Kidney (tissue), 14 donors: ENCODE results near the gene VHLL. TPM values are rescaled to one million over a fixed set of nuclear protein-coding genes. Genes with fewer than 3 reads are reported as not detected.
A peak's percentile ranks its signal among the peaks of the same experiment; 100 is the strongest.

Experiments
- DNase-seq, 5 donors: peaks; one replicate each; pipeline ENCODE4 v3.0.0-alpha.2; 2013 to 2020
- FAIRE-seq: peaks from 2 replicates; lab custom pipeline; 2012; peaks lifted over from hg19 to GRCh38; lab: Jason Lieb, UNC
- H3K27ac ChIP-seq, 2 donors: one replicate each; pipeline ENCODE4 v1.7.0; 2013; ENCODE audit warnings: low read depth in 2 of 2, low read length in 2 of 2, inconsistent platforms in 1 of 2
- H3K27me3 ChIP-seq: one replicate; pipeline ENCODE4 v1.7.1; 2013; ENCODE audit warnings: low read length, inconsistent platforms; ENCODE audit not compliant: control insufficient read depth, insufficient read depth
- H3K36me3 ChIP-seq, 3 donors: one replicate each; pipeline versions ENCODE4 v1.7.0 to v1.7.1; 2013; ENCODE audit warnings: low read length in 3 of 3, control low read depth in 1 of 3, inconsistent platforms in 1 of 3; ENCODE audit not compliant: insufficient read depth in 3 of 3, control insufficient read depth in 2 of 3
- H3K4me1 ChIP-seq, 3 donors: one replicate each; pipeline versions ENCODE4 v1.7.0 to v1.7.1; 2013; ENCODE audit warnings: low read length in 3 of 3, inconsistent platforms in 1 of 3, low read depth in 1 of 3; ENCODE audit not compliant: control insufficient read depth in 2 of 3, insufficient read depth in 2 of 3
- H3K4me3 ChIP-seq, 3 donors: one replicate each; pipeline versions ENCODE4 v1.7.0 to v1.8.1; 2013; ENCODE audit warnings: low read length in 3 of 3, control low read depth in 1 of 3, inconsistent platforms in 1 of 3
- H3K9ac ChIP-seq, 3 donors: one replicate each; pipeline versions ENCODE4 v1.7.0 to v1.7.1; 2013; ENCODE audit warnings: low read length in 3 of 3, control low read depth in 1 of 3, inconsistent platforms in 1 of 3
- H3K9me3 ChIP-seq, 3 donors: one replicate each; pipeline versions ENCODE4 v1.7.0 to v1.7.1; 2013; ENCODE audit warnings: low read length in 3 of 3, control low read depth in 1 of 3, inconsistent platforms in 1 of 3; ENCODE audit not compliant: control insufficient read depth in 2 of 3, insufficient read depth in 1 of 3
- intact Hi-C: fragments of 100-400 bp; cut with DNase I; formaldehyde crosslinking; loops from one replicate; pipeline ENCODE4 v1.11.1; 2022
- polyA plus RNA-seq: library from polyadenylated mRNA; stranded (reverse); fragments of 350-450 nt; fragmentation: Illumina TruSeq; extraction: RNeasy Lipid Tissue Mini Kit (QIAGEN cat#74804); gene quantifications from one replicate; pipeline ENCODE4 v1.2.3, GENCODE V29; 2014; ENCODE audit warnings: low read depth, low replicate concordance; ENCODE audit not compliant: insufficient read depth
- total RNA-seq: library from RNA; stranded (reverse); fragmentation: NEBNext Ultra II Directional; extraction: Animal tissue kit (Norgen Biotek cat#: 25700); gene quantifications from one replicate; pipeline ENCODE4 v1.2.1, GENCODE V29; 2021
- TF ChIP-seq, protein P1 (sequence below): IDR thresholded peaks from 3 replicates; pipeline ENCODE4 v1.5.1; 2012; ENCODE audit warnings: mild to moderate bottlenecking, moderate library complexity, borderline replicate concordance; ENCODE audit not compliant: insufficient read depth; ENCODE audit errors: extremely low read depth
- donor health status: control.
- donor health status: control.
- donor health status: control.
- donor health status: control.
- donor health status: control.
- donor health status: DM: yes; HTN: yes; CAD: no.
- donor health status: Normal renal cell carcinoma (clear cell type).

VHLL gene
- total and polyA plus RNA-seq, 2 donors from 2014 or later, result not detected

DNA sequence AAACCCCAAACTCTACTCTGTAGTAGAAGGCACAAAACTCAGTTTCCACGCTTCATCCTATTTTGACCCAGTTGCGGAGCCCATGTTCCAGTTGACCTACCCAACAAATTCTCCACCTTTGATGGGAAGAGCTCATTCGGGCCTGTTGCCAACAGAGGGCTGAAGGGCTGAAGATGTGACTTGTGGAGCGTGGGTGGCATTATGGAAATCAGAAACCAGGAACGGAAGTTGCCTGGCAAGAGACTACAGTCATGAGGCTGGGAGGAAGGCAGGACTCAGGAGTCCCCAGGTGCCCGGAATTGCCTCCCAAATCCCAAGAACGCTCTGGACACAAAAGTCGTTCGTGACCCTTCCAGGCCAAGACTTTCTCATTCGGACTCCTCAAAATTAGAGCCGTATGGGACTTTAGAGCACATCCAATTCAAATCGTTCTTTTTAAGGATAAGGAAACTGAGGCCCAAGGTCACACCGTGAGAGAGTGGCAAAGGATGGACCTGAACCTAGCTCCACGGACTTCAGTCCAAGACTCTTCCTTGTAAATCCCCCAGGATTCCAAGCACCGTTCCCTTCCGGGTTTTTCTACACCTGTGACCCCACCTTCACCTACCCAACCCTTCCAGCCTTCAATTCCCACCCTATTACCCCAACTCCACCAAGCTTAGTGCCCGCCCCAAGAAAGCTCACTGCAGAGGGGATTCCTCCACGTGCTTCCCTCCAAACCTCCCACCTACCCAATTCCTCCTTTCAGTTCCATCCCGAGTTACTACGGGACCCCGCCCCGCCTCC lies 17.2 kb downstream of the VHLL start:
- Histone ChIP-seq H3K4me3 (peak overlapping the region; percentile 63 to 95 (median 93)), H3K9ac (peak overlapping the region; percentile 26 to 83 (median 78)), H3K4me1 (peaks cover 0 to 21% (median 18%) of the 10 kb centered on the region in 3 donors), H3K9me3 (no peaks in the 10 kb centered on the region), H3K36me3 (peaks cover 3 to 21% (median 15%) of the 10 kb centered on the region in 3 donors), H3K27me3 (no peaks in the 10 kb centered on the region), H3K27ac (peak overlapping the region; percentile 86 to 92)
- DNase-seq (peak in 2 of 5 donors; percentile 45 to 56), FAIRE-seq (no peak)
- TF ChIP-seq, protein P1, sequence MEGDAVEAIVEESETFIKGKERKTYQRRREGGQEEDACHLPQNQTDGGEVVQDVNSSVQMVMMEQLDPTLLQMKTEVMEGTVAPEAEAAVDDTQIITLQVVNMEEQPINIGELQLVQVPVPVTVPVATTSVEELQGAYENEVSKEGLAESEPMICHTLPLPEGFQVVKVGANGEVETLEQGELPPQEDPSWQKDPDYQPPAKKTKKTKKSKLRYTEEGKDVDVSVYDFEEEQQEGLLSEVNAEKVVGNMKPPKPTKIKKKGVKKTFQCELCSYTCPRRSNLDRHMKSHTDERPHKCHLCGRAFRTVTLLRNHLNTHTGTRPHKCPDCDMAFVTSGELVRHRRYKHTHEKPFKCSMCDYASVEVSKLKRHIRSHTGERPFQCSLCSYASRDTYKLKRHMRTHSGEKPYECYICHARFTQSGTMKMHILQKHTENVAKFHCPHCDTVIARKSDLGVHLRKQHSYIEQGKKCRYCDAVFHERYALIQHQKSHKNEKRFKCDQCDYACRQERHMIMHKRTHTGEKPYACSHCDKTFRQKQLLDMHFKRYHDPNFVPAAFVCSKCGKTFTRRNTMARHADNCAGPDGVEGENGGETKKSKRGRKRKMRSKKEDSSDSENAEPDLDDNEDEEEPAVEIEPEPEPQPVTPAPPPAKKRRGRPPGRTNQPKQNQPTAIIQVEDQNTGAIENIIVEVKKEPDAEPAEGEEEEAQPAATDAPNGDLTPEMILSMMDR, result no peak
- intact Hi-C loops, result no loop called here

DNA sequence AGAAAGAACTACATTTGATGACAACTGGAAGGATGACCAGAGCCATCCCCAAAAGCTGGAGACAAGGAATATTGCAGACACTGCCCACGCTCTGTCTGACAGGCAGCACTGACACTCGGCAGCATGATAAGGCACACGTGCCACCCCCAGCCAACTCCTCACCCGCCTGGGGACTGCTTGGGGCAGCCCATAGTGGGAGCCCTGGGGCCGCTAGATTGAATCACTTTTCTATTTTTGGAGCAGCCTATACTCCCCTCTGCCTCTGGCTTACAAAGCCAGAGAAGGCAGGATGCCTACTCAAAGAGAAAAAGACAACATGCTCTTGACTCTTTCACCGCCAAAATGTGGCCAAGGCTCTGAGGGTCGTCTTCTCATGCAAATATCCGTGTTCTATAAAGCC lies 17.8 kb downstream of the VHLL start:
- peaks cover 3 to 26% (median 21%) of the 10 kb centered on the region in 3 donors for H3K36me3 ChIP-seq
- H3K4me1 ChIP-seq, result peaks cover 0 to 21% (median 18%) of the 10 kb centered on the region in 3 donors
- no peaks in the 10 kb centered on the region for H3K9me3 ChIP-seq
- DNase-seq, result peak in 1 of 5 donors; percentile 18
- no peak for FAIRE-seq
- TF ChIP-seq, protein P1, result no peak
- no peak overlapping the region for H3K27ac ChIP-seq
- peak overlapping the region in 2 of 3 donors; percentile 93 to 95 for H3K4me3 ChIP-seq
- H3K9ac ChIP-seq, result peak overlapping the region in 2 of 3 donors; percentile 26 to 78
- H3K27me3 ChIP-seq, result no peaks in the 10 kb centered on the region
- intact Hi-C loops, result no loop called here

DNA sequence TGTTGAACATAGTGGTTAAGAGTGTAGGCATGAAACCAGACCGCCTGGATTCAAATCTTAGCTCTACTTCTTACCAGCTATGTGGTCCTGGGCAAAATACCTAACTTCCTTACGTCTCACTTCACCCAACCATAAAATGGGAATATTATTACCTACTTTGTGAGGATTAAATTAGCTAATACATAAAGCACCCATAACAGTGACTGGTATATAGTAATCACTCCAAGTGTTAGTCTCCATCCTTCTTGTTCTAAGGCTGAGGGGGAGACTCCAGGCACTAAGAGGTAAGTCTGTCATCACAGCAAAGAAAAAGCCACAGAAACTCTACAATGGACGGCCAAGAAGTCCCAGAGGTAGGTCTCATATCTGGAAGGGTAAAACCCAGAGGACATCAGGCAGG lies 19.3 kb downstream of the VHLL start:
- H3K9ac ChIP-seq, result no peak overlapping the region

More for the DNA sequence above, 19.3 kb downstream of the VHLL start:
- Histone ChIP-seq H3K27ac (no peak overlapping the region), H3K4me1 (peaks cover 0 to 21% (median 18%) of the 10 kb centered on the region in 3 donors), H3K4me3 (no peak overlapping the region), H3K9me3 (no peaks in the 10 kb centered on the region), H3K36me3 (peaks cover 5 to 33% (median 26%) of the 10 kb centered on the region in 3 donors), H3K27me3 (no peaks in the 10 kb centered on the region)
- DNase-seq, result no peak
- TF ChIP-seq, protein P1, result no peak
- intact Hi-C loops, result no loop called here
- no peak for FAIRE-seq
